K562 (cell line): ENCODE results near the gene CSH1. TPM values are rescaled to one million over a fixed set of nuclear protein-coding genes. Genes with fewer than 3 reads are reported as not detected.
A peak's percentile ranks its signal among the peaks of the same experiment; 100 is the strongest.

Source experiments
- CBX3 ChIP-seq, 2 experiments: IDR thresholded peaks; 1 replicate in 1 of 2; 2 replicates in 1 of 2; pipeline ENCODE4 v1.6.1; 2012; ENCODE audit warnings: inconsistent platforms in 2 of 2, low read length in 2 of 2, borderline replicate concordance in 1 of 2, control low read depth in 1 of 2
- COPS2 ChIP-seq: fragments of 450-650 bp; conservative IDR thresholded peaks from 2 replicates; pipeline ENCODE4 v1.6.1; 2016; ENCODE audit warnings: mild to moderate bottlenecking, moderate library complexity
- FIP1L1 ChIP-seq: fragments of 200-400 bp; formaldehyde crosslinking; IDR thresholded peaks from 2 replicates; pipeline ENCODE4 v1.6.1; 2018; ENCODE audit warnings: mild to moderate bottlenecking, low read depth, low read length; ENCODE audit not compliant: poor library complexity, severe bottlenecking
- HMG20A ChIP-seq: fragments of 450-650 bp; formaldehyde crosslinking; conservative IDR thresholded peaks from 2 replicates; pipeline ENCODE4 v1.4.0; 2020; ENCODE audit warnings: mild to moderate bottlenecking, mixed read lengths
- HMG20B ChIP-seq: fragments of 250-450 bp; sonication (Bioruptor Pico); IDR thresholded peaks from 2 replicates; pipeline ENCODE4 v1.5.0; 2021; ENCODE audit warnings: mild to moderate bottlenecking
- LEF1 ChIP-seq: fragments of 450-650 bp; IDR thresholded peaks from 2 replicates; pipeline ENCODE4 v1.6.1; 2016; ENCODE audit warnings: mild to moderate bottlenecking
- RAD21 ChIP-seq, 2 experiments: fragments of 250-450 bp in 1 of 2; fragments of 450-650 bp in 1 of 2; sonication (Bioruptor Pico) in 1 of 2; formaldehyde crosslinking in 1 of 2; IDR thresholded peaks in 1 of 2; conservative IDR thresholded peaks in 1 of 2; 2 replicates each; pipeline versions ENCODE4 v1.4.0 to v1.8.0; 2020 to 2022; ENCODE audit warnings: mild to moderate bottlenecking in 2 of 2, moderate library complexity in 1 of 2
- TAF1 ChIP-seq: IDR thresholded peaks from 2 replicates; pipeline ENCODE4 v1.6.1; 2011; ENCODE audit warnings: mild to moderate bottlenecking, low read length, moderate library complexity; ENCODE audit not compliant: insufficient read depth, control insufficient read depth, severe bottlenecking; ENCODE audit errors: extremely low read depth
- TCF7 ChIP-seq: sonication (generic); IDR thresholded peaks from 2 replicates; pipeline ENCODE4 v1.6.1; 2016; ENCODE audit warnings: antibody characterized with exemption, borderline replicate concordance
- TEAD4 ChIP-seq, 2 experiments: sonication (generic) in 1 of 2; formaldehyde crosslinking in 1 of 2; IDR thresholded peaks; 2 replicates each; pipeline versions ENCODE4 v1.6.1 to v1.8.0; 2012 to 2022; ENCODE audit warnings: borderline replicate concordance in 1 of 2, inconsistent platforms in 1 of 2, low read length in 1 of 2, mild to moderate bottlenecking in 1 of 2, missing genetic modification reagents in 1 of 2
- TRIM28 ChIP-seq: fragments of 450-650 bp; IDR thresholded peaks from 2 replicates; pipeline ENCODE4 v1.6.1; 2017
- TSC22D4 ChIP-seq: fragments of 450-650 bp; IDR thresholded peaks from 2 replicates; pipeline ENCODE4 v1.6.1; 2016; ENCODE audit warnings: missing genetic modification characterization, missing biosample characterization, control low read depth
- ZBTB1 ChIP-seq: sonication (generic); formaldehyde crosslinking; IDR thresholded peaks from 2 replicates; pipeline ENCODE4 v1.8.1; 2023; ENCODE audit warnings: missing genetic modification reagents, low read depth, mild to moderate bottlenecking, borderline replicate concordance
- ZEB2 ChIP-seq: fragments of 450-650 bp; IDR thresholded peaks from 2 replicates; pipeline ENCODE4 v1.6.1; 2016
- ZNF232 ChIP-seq: sonication (generic); formaldehyde crosslinking; IDR thresholded peaks from 2 replicates; pipeline ENCODE4 v1.8.0; 2022; ENCODE audit warnings: mild to moderate bottlenecking, missing genetic modification reagents
- ZNF274 ChIP-seq: IDR thresholded peaks from 2 replicates; pipeline ENCODE4 v1.6.1; 2011; ENCODE audit warnings: low read depth, mild to moderate bottlenecking, low read length, moderate library complexity, borderline replicate concordance
- ZNF316 ChIP-seq: fragments of 450-650 bp; IDR thresholded peaks from 2 replicates; pipeline ENCODE4 v1.6.1; 2016
- ZNF561 ChIP-seq: fragments of 450-650 bp; formaldehyde crosslinking; conservative IDR thresholded peaks from 2 replicates; pipeline ENCODE4 v1.4.0; 2020; ENCODE audit warnings: mild to moderate bottlenecking, moderate library complexity
- ZNF79 ChIP-seq: fragments of 250-450 bp; sonication (Bioruptor Pico); IDR thresholded peaks from 2 replicates; pipeline ENCODE4 v1.4.0; 2020; ENCODE audit warnings: low read depth, mild to moderate bottlenecking, moderate library complexity
- polyA plus RNA-seq, 8 experiments: library from polyadenylated mRNA; depleted of rRNA in 4 of 8; stranded (reverse) in 5 of 8; unstranded in 3 of 8; fragments of >200 nt; fragmentation: Nextera tagmentation in 2 of 8; fragmentation: Illumina TruSeq in 1 of 8; extraction: Ambion mirVana in 2 of 8; extraction: Trizol in 1 of 8; gene quantifications; 2 replicates each; pipeline versions ENCODE4 v1.2.1 to v1.2.3, GENCODE V29; 2011 to 2014; ENCODE audit warnings: inconsistent platforms in 1 of 8, missing spikeins in 1 of 8
- total RNA-seq, 7 experiments: library from RNA; depleted of rRNA in 6 of 7; stranded (reverse); fragments of >200 nt in 6 of 7; fragmentation: Illumina TruSeq in 2 of 7; extraction: Trizol in 2 of 7; gene quantifications; 2 replicates each; pipeline versions ENCODE4 v1.2.1 to v1.2.3, GENCODE V29; 2011 to 2021; ENCODE audit warnings: low replicate concordance in 1 of 7
- TF ChIP-seq, protein P1 (sequence below): fragments of 450-650 bp; formaldehyde crosslinking; IDR thresholded peaks from 2 replicates; pipeline ENCODE4 v1.4.0; 2020; ENCODE audit warnings: mild to moderate bottlenecking
- TF ChIP-seq, protein P2 (sequence below): sonication (generic); formaldehyde crosslinking; IDR thresholded peaks from 2 replicates; pipeline ENCODE4 v1.4.0; 2020; ENCODE audit warnings: mild to moderate bottlenecking, missing genetic modification reagents
- TF ChIP-seq, protein P3 (sequence below): fragments of 250-450 bp; sonication (Bioruptor Pico); IDR thresholded peaks from 2 replicates; pipeline ENCODE4 v1.4.0; 2020; ENCODE audit warnings: mild to moderate bottlenecking, moderate library complexity, borderline replicate concordance

CSH1 gene
- total and polyA plus RNA-seq, 9 of the 15 experiments (the other 6 are each of a cell fraction or from before 2014, with no cell fraction given): not detected

DNA sequence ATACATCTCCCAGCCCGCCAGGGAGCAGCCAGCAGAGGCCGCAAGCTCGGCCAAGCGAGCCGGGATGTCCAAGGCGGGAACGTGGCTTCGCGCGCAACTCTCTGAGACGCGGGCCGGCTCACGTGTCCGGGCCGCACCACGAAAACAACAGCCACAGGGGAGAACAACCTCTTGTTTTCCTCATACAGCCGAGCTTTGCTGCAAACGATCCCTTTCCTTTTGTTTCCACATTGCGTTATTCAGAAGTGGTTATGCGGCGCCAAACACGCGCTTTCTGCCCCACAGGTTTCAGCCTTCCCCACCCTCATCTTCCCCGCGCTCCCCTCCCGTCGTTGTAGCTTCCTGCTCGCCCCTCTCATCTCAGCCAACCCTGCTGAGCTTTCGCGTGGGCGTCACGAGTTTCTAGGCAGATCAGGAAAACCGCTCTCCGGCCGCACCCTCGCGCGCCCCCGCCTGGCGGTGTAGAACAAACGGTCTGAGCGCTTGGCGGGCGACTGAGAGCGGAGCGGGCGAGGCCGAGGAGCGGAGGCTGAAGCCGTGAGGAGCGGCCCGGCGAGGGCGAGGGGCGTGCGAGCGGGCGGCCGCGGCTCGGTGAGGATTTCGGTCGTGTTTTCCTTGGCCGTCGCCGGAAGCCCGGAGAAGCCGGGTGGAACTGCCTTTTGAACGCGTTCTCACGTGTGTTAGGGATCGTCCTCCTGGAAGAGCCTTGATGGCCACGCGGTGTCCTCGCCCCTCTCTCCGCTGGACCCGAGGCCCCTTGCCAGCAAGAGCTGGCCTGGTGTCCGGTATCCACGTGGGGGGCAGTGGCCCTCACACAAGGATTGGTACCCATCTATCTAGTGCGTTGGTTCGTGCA lies 47.3 kb downstream of the CSH1 start (continued):
- TF ChIP-seq ZNF561 (CRISPR knock-in tag) (no peak), TAF1 (peak; percentile 68), ZNF79 (CRISPR knock-in tag) (0 out of 2 replicates have a peak, but pooled peaks have one; percentile 34), ZEB2 (0 out of 2 replicates have a peak, but pooled peaks have one; percentile 31), RAD21 (CRISPR knock-in tag; conservative IDR thresholded peaks at IDR 0.05 in 1 of 2, IDR thresholded peaks at IDR 0.05 in 1 of 2) (0 out of 4 replicates have a peak, but pooled peaks of 1 of the 2 experiments have one; percentile 11), HMG20A (CRISPR knock-in tag) (no peak), TCF7 (no peak), COPS2 (no peak), LEF1 (peak; percentile 59; the same call in 1 of the 2 replicates), FIP1L1 (peak; percentile 93), ZNF274 (no peak), CBX3 (IDR thresholded peaks at IDR 0.05; ENCODE audit: borderline replicate concordance in 1 of 2, low read length in 2 of 2) (peak in 1 of 2 experiments; percentile 94; a peak in 2 of 3 replicates), ZNF316 (no peak), ZNF232 (CRISPR knock-in tag) (peak; percentile 98), TRIM28 (0 out of 2 replicates have a peak, but pooled peaks have one; percentile 1), ZBTB1 (CRISPR knock-in tag) (no peak), TEAD4 (IDR thresholded peaks at IDR 0.05; ENCODE audit: low read length) (peak; percentile 5), TEAD4 (CRISPR knock-in tag; IDR thresholded peaks at IDR 0.05; ENCODE audit: borderline replicate concordance) (0 out of 2 replicates have a peak, but pooled peaks have one; percentile 52), TSC22D4 (tag) (no peak), HMG20B (CRISPR knock-in tag) (no peak)
- TF ChIP-seq, protein P1, sequence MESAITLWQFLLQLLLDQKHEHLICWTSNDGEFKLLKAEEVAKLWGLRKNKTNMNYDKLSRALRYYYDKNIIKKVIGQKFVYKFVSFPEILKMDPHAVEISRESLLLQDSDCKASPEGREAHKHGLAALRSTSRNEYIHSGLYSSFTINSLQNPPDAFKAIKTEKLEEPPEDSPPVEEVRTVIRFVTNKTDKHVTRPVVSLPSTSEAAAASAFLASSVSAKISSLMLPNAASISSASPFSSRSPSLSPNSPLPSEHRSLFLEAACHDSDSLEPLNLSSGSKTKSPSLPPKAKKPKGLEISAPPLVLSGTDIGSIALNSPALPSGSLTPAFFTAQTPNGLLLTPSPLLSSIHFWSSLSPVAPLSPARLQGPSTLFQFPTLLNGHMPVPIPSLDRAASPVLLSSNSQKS (CRISPR knock-in tag): no peak
- TF ChIP-seq, protein P2, sequence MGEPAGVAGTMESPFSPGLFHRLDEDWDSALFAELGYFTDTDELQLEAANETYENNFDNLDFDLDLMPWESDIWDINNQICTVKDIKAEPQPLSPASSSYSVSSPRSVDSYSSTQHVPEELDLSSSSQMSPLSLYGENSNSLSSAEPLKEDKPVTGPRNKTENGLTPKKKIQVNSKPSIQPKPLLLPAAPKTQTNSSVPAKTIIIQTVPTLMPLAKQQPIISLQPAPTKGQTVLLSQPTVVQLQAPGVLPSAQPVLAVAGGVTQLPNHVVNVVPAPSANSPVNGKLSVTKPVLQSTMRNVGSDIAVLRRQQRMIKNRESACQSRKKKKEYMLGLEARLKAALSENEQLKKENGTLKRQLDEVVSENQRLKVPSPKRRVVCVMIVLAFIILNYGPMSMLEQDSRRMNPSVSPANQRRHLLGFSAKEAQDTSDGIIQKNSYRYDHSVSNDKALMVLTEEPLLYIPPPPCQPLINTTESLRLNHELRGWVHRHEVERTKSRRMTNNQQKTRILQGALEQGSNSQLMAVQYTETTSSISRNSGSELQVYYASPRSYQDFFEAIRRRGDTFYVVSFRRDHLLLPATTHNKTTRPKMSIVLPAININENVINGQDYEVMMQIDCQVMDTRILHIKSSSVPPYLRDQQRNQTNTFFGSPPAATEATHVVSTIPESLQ (CRISPR knock-in tag): peak; percentile 97; the same call in 1 of the 2 replicates
- TF ChIP-seq, protein P3, sequence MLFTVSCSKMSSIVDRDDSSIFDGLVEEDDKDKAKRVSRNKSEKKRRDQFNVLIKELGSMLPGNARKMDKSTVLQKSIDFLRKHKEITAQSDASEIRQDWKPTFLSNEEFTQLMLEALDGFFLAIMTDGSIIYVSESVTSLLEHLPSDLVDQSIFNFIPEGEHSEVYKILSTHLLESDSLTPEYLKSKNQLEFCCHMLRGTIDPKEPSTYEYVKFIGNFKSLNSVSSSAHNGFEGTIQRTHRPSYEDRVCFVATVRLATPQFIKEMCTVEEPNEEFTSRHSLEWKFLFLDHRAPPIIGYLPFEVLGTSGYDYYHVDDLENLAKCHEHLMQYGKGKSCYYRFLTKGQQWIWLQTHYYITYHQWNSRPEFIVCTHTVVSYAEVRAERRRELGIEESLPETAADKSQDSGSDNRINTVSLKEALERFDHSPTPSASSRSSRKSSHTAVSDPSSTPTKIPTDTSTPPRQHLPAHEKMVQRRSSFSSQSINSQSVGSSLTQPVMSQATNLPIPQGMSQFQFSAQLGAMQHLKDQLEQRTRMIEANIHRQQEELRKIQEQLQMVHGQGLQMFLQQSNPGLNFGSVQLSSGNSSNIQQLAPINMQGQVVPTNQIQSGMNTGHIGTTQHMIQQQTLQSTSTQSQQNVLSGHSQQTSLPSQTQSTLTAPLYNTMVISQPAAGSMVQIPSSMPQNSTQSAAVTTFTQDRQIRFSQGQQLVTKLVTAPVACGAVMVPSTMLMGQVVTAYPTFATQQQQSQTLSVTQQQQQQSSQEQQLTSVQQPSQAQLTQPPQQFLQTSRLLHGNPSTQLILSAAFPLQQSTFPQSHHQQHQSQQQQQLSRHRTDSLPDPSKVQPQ (CRISPR knock-in tag): peak; percentile 71; the same call in 1 of the 2 replicates
